ENCODE results near the gene CHRNA4. TPM values are rescaled to one million over a fixed set of nuclear protein-coding genes. Genes with fewer than 3 reads are reported as not detected.

CHRNA4 gene
- total and polyA plus RNA-seq, 2 donors (not counting 1 experiment from before 2014, with no cell fraction given), result not detected

DNA sequence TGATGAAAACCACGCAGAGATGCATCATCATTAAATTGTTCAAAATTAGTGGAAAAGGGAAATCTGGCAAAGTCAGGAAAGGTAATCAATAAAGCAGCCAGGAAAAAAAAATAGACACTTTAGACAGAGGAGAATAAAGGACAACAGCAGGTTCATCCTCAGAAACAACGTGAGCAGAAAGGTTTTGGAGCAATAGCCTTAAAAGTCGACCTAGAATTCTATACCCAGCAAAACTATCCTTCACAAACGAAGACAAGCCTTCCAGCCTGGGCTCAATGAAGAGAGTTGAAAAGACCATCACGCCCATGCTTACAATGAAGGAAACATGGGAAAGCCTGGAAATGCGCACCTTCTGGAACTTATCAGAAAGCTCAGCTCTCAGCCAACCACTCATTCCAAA is 24.7 kb upstream of the CHRNA4 start:
- TF ChIP-seq, protein P1, sequence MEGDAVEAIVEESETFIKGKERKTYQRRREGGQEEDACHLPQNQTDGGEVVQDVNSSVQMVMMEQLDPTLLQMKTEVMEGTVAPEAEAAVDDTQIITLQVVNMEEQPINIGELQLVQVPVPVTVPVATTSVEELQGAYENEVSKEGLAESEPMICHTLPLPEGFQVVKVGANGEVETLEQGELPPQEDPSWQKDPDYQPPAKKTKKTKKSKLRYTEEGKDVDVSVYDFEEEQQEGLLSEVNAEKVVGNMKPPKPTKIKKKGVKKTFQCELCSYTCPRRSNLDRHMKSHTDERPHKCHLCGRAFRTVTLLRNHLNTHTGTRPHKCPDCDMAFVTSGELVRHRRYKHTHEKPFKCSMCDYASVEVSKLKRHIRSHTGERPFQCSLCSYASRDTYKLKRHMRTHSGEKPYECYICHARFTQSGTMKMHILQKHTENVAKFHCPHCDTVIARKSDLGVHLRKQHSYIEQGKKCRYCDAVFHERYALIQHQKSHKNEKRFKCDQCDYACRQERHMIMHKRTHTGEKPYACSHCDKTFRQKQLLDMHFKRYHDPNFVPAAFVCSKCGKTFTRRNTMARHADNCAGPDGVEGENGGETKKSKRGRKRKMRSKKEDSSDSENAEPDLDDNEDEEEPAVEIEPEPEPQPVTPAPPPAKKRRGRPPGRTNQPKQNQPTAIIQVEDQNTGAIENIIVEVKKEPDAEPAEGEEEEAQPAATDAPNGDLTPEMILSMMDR (conservative IDR thresholded peaks at IDR 0.05 in 1 of 2, IDR thresholded peaks at IDR 0.05 in 1 of 2; ENCODE audit: low read depth in 1 of 2, low read length in 2 of 2), result no peak
- no peak for TF ChIP-seq EZH2 (IDR thresholded peaks at IDR 0.05; ENCODE audit: low read length, missing control alignments)
- no peaks in the 10 kb centered on the region for H3K4me1 ChIP-seq (ENCODE audit: control insufficient read depth, extremely low read depth, insufficient read depth, low read length)
- no peak overlapping the region for H3K4me3 ChIP-seq (replicated peaks in 1 of 4; ENCODE audit: control extremely low read depth in 1 of 4, insufficient read depth in 1 of 4, low read depth in 3 of 4, low read length in 4 of 4)
- H3K27ac ChIP-seq (ENCODE audit: insufficient read depth, low read length), result no peak overlapping the region
- no peak overlapping the region for H3K9ac ChIP-seq (ENCODE audit: insufficient read depth, low read length)
- H3K27me3 ChIP-seq (ENCODE audit: control insufficient read depth, insufficient read depth, low read length), result no peaks in the 10 kb centered on the region
- no peak overlapping the region for H2AFZ ChIP-seq (ENCODE audit: low read length)
- peaks cover 4% of the 10 kb centered on the region for H3K9me3 ChIP-seq (ENCODE audit: control insufficient read depth, insufficient read depth, low read depth, low read length)
- H3K4me2 ChIP-seq (ENCODE audit: extremely low read depth, insufficient read depth, low read length), result no peak overlapping the region
- H3K36me3 ChIP-seq (ENCODE audit: control insufficient read depth, insufficient read depth, low read length), result no peaks in the 10 kb centered on the region
- no peak for DNase-seq (ENCODE audit: low read depth in 2 of 2)
- no peaks in the 10 kb centered on the region for H3K79me2 ChIP-seq (ENCODE audit: control insufficient read depth, insufficient read depth, low read length)
- H4K20me1 ChIP-seq (ENCODE audit: control insufficient read depth, extremely low read depth, insufficient read depth, low read length), result no peaks in the 10 kb centered on the region

DNA sequence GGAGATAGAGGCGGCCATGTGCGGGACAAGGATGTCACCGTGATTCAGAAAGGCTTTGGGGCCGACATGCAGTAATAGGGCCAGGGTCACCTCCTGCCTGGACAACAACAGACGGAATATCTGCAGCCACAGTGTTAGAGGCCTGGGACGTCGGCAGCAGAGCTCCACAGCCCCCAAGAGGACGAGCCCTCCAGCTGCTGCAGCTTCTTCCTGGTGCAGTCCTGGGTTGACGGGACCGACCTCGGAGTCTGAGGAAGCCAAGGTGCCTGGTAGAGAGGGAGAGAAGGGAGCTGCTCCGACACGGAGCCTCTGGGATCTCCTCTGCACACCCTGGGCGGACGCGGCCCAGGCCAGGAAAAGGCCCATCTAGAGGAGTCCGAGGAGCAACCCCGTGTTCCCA is 23.2 kb upstream of the CHRNA4 start:
- Histone ChIP-seq H3K79me2 (ENCODE audit: control insufficient read depth, insufficient read depth, low read length) (no peaks in the 10 kb centered on the region), H3K27me3 (ENCODE audit: control insufficient read depth, insufficient read depth, low read length) (no peaks in the 10 kb centered on the region), H3K4me2 (ENCODE audit: extremely low read depth, insufficient read depth, low read length) (no peak overlapping the region), H2AFZ (ENCODE audit: low read length) (no peak overlapping the region), H3K4me1 (ENCODE audit: control insufficient read depth, extremely low read depth, insufficient read depth, low read length) (no peaks in the 10 kb centered on the region), H4K20me1 (ENCODE audit: control insufficient read depth, extremely low read depth, insufficient read depth, low read length) (no peaks in the 10 kb centered on the region), H3K36me3 (ENCODE audit: control insufficient read depth, insufficient read depth, low read length) (no peaks in the 10 kb centered on the region), H3K9me3 (ENCODE audit: control insufficient read depth, insufficient read depth, low read depth, low read length) (peaks cover 4% of the 10 kb centered on the region), H3K4me3 (replicated peaks in 1 of 4; ENCODE audit: control extremely low read depth in 1 of 4, insufficient read depth in 1 of 4, low read depth in 3 of 4, low read length in 4 of 4) (no peak overlapping the region), H3K9ac (ENCODE audit: insufficient read depth, low read length) (no peak overlapping the region), H3K27ac (ENCODE audit: insufficient read depth, low read length) (no peak overlapping the region)
- no peak for DNase-seq (ENCODE audit: low read depth in 2 of 2)
- no peak for TF ChIP-seq EZH2 (IDR thresholded peaks at IDR 0.05; ENCODE audit: low read length, missing control alignments)
- TF ChIP-seq, protein P1 (conservative IDR thresholded peaks at IDR 0.05 in 1 of 2, IDR thresholded peaks at IDR 0.05 in 1 of 2; ENCODE audit: low read depth in 1 of 2, low read length in 2 of 2), result no peak

DNA sequence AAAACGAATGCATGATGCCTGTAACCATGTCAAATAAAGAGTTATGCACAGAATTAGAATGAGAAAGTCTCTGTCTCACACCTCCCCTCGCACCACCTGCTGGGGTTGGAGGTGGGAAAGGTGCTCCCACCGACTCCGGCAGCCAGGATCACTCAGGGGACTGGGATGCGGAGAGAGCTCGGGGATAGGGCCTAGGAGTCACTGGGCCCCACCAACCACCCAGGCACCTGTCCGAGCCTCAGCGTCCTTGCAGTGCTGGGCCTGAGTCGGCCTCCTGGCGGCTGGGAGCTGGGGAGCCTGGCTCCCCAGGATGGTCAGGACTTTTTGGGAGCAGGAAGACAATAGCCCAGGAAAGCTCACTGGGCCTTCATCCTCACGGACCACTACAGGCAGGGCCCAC is 22.4 kb upstream of the CHRNA4 start:
- no peaks in the 10 kb centered on the region for H3K27me3 ChIP-seq (ENCODE audit: control insufficient read depth, insufficient read depth, low read length)
- no peak overlapping the region for H3K4me3 ChIP-seq (replicated peaks in 1 of 4; ENCODE audit: control extremely low read depth in 1 of 4, insufficient read depth in 1 of 4, low read depth in 3 of 4, low read length in 4 of 4)
- DNase-seq (ENCODE audit: low read depth in 2 of 2), result no peak
- H3K79me2 ChIP-seq (ENCODE audit: control insufficient read depth, insufficient read depth, low read length), result no peaks in the 10 kb centered on the region
- H3K9me3 ChIP-seq (ENCODE audit: control insufficient read depth, insufficient read depth, low read depth, low read length), result peaks cover 4% of the 10 kb centered on the region
- H3K9ac ChIP-seq (ENCODE audit: insufficient read depth, low read length), result no peak overlapping the region
- no peak overlapping the region for H3K4me2 ChIP-seq (ENCODE audit: extremely low read depth, insufficient read depth, low read length)
- no peaks in the 10 kb centered on the region for H3K4me1 ChIP-seq (ENCODE audit: control insufficient read depth, extremely low read depth, insufficient read depth, low read length)
- TF ChIP-seq, protein P1 (conservative IDR thresholded peaks at IDR 0.05 in 1 of 2, IDR thresholded peaks at IDR 0.05 in 1 of 2; ENCODE audit: low read depth in 1 of 2, low read length in 2 of 2), result no peak
- TF ChIP-seq EZH2 (IDR thresholded peaks at IDR 0.05; ENCODE audit: low read length, missing control alignments), result no peak
- H3K36me3 ChIP-seq (ENCODE audit: control insufficient read depth, insufficient read depth, low read length), result no peaks in the 10 kb centered on the region
- no peak overlapping the region for H2AFZ ChIP-seq (ENCODE audit: low read length)
- H3K27ac ChIP-seq (ENCODE audit: insufficient read depth, low read length), result no peak overlapping the region
- no peaks in the 10 kb centered on the region for H4K20me1 ChIP-seq (ENCODE audit: control insufficient read depth, extremely low read depth, insufficient read depth, low read length)

Data from fibroblast of lung (primary cell).